CD4-positive, CD25-positive, alpha-beta regulatory T cell (primary cell): ENCODE data around the gene CARD10. TPM values are rescaled to one million over a fixed set of nuclear protein-coding genes. Genes with fewer than 3 reads are reported as not detected.
A peak's percentile ranks its signal among the peaks of the same experiment; 100 is the strongest.
"Not testable (repeated sequence)": the region's sequence is repeated elsewhere in the genome, so short reads cannot be mapped to it uniquely, and the experiment has no call there.

Experiments used
- ATAC-seq, 2 donors: fragments of 150-1000 bp; cut with Tn5 transposase; one replicate each; pipeline ENCODE4 v1.10.0; 2021; ENCODE audit warnings: low read depth in 2 of 2, moderate number of reproducible peaks in 2 of 2, moderate library complexity in 1 of 2
- DNase-seq, 3 donors: peaks; one replicate each; pipeline versions ENCODE4 v3.0.0 to v3.0.0-alpha.2; 2012 to 2022; ENCODE audit warnings: mixed read lengths in 1 of 3
- H3K27ac ChIP-seq: one replicate; pipeline ENCODE4 v1.7.0; 2013; ENCODE audit warnings: mild to moderate bottlenecking, low read length; ENCODE audit not compliant: insufficient read depth, poor library complexity, severe bottlenecking
- H3K27me3 ChIP-seq: one replicate; pipeline ENCODE4 v1.7.0; 2013; ENCODE audit warnings: low read length; ENCODE audit not compliant: control insufficient read depth, insufficient read depth
- H3K36me3 ChIP-seq: one replicate; pipeline ENCODE4 v1.7.0; 2013; ENCODE audit warnings: mild to moderate bottlenecking, low read length, moderate library complexity; ENCODE audit not compliant: control insufficient read depth, insufficient read depth
- H3K4me1 ChIP-seq: 2 replicates; pipeline ENCODE4 v1.7.0; 2013; ENCODE audit warnings: mild to moderate bottlenecking, low read length; ENCODE audit not compliant: insufficient read depth, control insufficient read depth, poor library complexity, severe bottlenecking
- H3K4me3 ChIP-seq: one replicate; pipeline ENCODE4 v1.7.0; 2013; ENCODE audit warnings: low read depth, mild to moderate bottlenecking, low read length, moderate library complexity
- H3K9me3 ChIP-seq, 2 experiments: 1 replicate in 1 of 2; 2 replicates in 1 of 2; pipeline ENCODE4 v1.7.0; 2013; ENCODE audit warnings: low read length in 2 of 2, mild to moderate bottlenecking in 1 of 2, moderate library complexity in 1 of 2; ENCODE audit not compliant: control insufficient read depth in 2 of 2
- H3K27ac Mint-ChIP-seq, 3 donors: one replicate each; pipeline ENCODE4 v1.8.0; 2020 to 2022; ENCODE audit warnings: mild to moderate bottlenecking in 3 of 3, mixed read lengths in 3 of 3, moderate library complexity in 2 of 3
- H3K27me3 Mint-ChIP-seq: one replicate; pipeline ENCODE4 v1.8.0; 2022; ENCODE audit warnings: mild to moderate bottlenecking, mixed read lengths
- H3K36me3 Mint-ChIP-seq: one replicate; pipeline ENCODE4 v1.8.0; 2020; ENCODE audit warnings: mixed read lengths
- H3K4me1 Mint-ChIP-seq, 4 donors: one replicate each; pipeline ENCODE4 v1.8.0; 2020 to 2022; ENCODE audit warnings: mixed read lengths in 4 of 4, mild to moderate bottlenecking in 1 of 4
- H3K4me3 Mint-ChIP-seq, 4 donors: one replicate each; pipeline ENCODE4 v1.8.0; 2020 to 2022; ENCODE audit warnings: mild to moderate bottlenecking in 4 of 4, mixed read lengths in 4 of 4, moderate library complexity in 3 of 4
- H3K9me3 Mint-ChIP-seq, 7 donors: one replicate each; pipeline ENCODE4 v1.8.0; 2020 to 2022; ENCODE audit warnings: mixed read lengths in 7 of 7, mild to moderate bottlenecking in 3 of 7, moderate library complexity in 2 of 7
- polyA plus RNA-seq, 4 donors: library from polyadenylated mRNA; unstranded; fragments of 300-500 nt; fragmentation: Illumina TruSeq; gene quantifications; one replicate each; pipeline ENCODE4 v1.2.3, GENCODE V29; 2021
- total RNA-seq: library from RNA; stranded (reverse); gene quantifications from one replicate; pipeline ENCODE4 v1.2.3, GENCODE V29; 2022

CARD10 gene
- total and polyA plus RNA-seq, 5 donors from 2014 or later = not detected

GRCh38 chr22:37542416-37542815 is 23.2 kb upstream of the CARD10 start:
- Mint-ChIP-seq H3K27me3 (peaks cover 37% of the 10 kb centered on the region), H3K4me1 (peaks cover 0 to 39% (median 27%) of the 10 kb centered on the region in 4 donors)
- not testable (repeated sequence) for H3K36me3 Mint-ChIP-seq, H3K27me3 ChIP-seq, H3K9me3 ChIP-seq, H3K27ac Mint-ChIP-seq, H3K4me3 Mint-ChIP-seq, H3K9me3 Mint-ChIP-seq, H3K36me3 ChIP-seq, DNase-seq, H3K27ac ChIP-seq, H3K4me3 ChIP-seq, ATAC-seq
- peaks cover 30% of the 10 kb centered on the region for H3K4me1 ChIP-seq

GRCh38 chr22:37539790-37540189 is 20.6 kb upstream of the CARD10 start:
- H3K27me3 Mint-ChIP-seq = peaks cover 28% of the 10 kb centered on the region
- peaks cover 0 to 32% (median 23%) of the 10 kb centered on the region in 4 donors for H3K4me1 Mint-ChIP-seq
- not testable (repeated sequence) for H3K4me3 Mint-ChIP-seq, H3K36me3 ChIP-seq, H3K27me3 ChIP-seq, DNase-seq, H3K9me3 ChIP-seq, H3K9me3 Mint-ChIP-seq, H3K36me3 Mint-ChIP-seq, H3K27ac Mint-ChIP-seq, H3K27ac ChIP-seq, ATAC-seq, H3K4me3 ChIP-seq
- H3K4me1 ChIP-seq = peaks cover 20% of the 10 kb centered on the region

GRCh38 chr22:37538590-37539357 is 19.6 kb upstream of the CARD10 start:
- no peaks in the 10 kb centered on the region for H3K36me3 Mint-ChIP-seq
- H3K27me3 Mint-ChIP-seq = peaks cover 34% of the 10 kb centered on the region
- Histone ChIP-seq H3K27ac (no peak overlapping the region), H3K27me3 (peaks cover 2% of the 10 kb centered on the region), H3K36me3 (no peaks in the 10 kb centered on the region), H3K9me3 (no peaks in the 10 kb centered on the region), H3K4me3 (no peak overlapping the region), H3K4me1 (peaks cover 20% of the 10 kb centered on the region)
- H3K27ac Mint-ChIP-seq = peak overlapping the region in 2 of 3 donors; percentile 62 to 80
- DNase-seq (peak; percentile 79 to 90 (median 87)), ATAC-seq (peak; percentile 98)
- H3K4me3 Mint-ChIP-seq = peak overlapping the region in 3 of 4 donors; percentile 48 to 80 (median 70)
- H3K4me1 Mint-ChIP-seq = peaks cover 0 to 32% (median 23%) of the 10 kb centered on the region in 4 donors
- H3K9me3 Mint-ChIP-seq = no peaks in the 10 kb centered on the region

GRCh38 chr22:37535159-37535558 is 15.9 kb upstream of the CARD10 start:
- Mint-ChIP-seq H3K4me3 (no peak overlapping the region), H3K27me3 (peaks cover 41% of the 10 kb centered on the region), H3K4me1 (peaks cover 0 to 13% (median 9%) of the 10 kb centered on the region in 4 donors), H3K27ac (no peak overlapping the region), H3K36me3 (no peaks in the 10 kb centered on the region), H3K9me3 (peaks cover 0 to 1% (median 0%) of the 10 kb centered on the region in 7 donors)
- Histone ChIP-seq H3K4me1 (peaks cover 12% of the 10 kb centered on the region), H3K9me3 (no peaks in the 10 kb centered on the region), H3K4me3 (no peak overlapping the region), H3K27ac (no peak overlapping the region), H3K27me3 (peaks cover 7% of the 10 kb centered on the region), H3K36me3 (no peaks in the 10 kb centered on the region)
- DNase-seq (no peak), ATAC-seq (no peak)

- Histone ChIP-seq H3K27me3 (peaks cover 10% of the 10 kb centered on the region), H3K4me1 (peaks cover 11% of the 10 kb centered on the region), H3K36me3 (no peaks in the 10 kb centered on the region), H3K27ac (no peak overlapping the region), H3K9me3 (no peaks in the 10 kb centered on the region), H3K4me3 (no peak overlapping the region)
- no peaks in the 10 kb centered on the region for H3K36me3 Mint-ChIP-seq
- no peak overlapping the region for H3K27ac Mint-ChIP-seq
- peaks cover 0 to 1% (median 0%) of the 10 kb centered on the region in 7 donors for H3K9me3 Mint-ChIP-seq
- peaks cover 0 to 13% (median 9%) of the 10 kb centered on the region in 4 donors for H3K4me1 Mint-ChIP-seq
- no peak overlapping the region for H3K4me3 Mint-ChIP-seq
- DNase-seq (no peak), ATAC-seq (no peak)
- H3K27me3 Mint-ChIP-seq = peaks cover 47% of the 10 kb centered on the region
Observed at GRCh38 chr22:37534445-37534844, 15.2 kb upstream of the CARD10 start.

GRCh38 chr22:37533995-37534394 is 14.8 kb upstream of the CARD10 start:
- Mint-ChIP-seq H3K4me1 (peaks cover 0 to 10% (median 8%) of the 10 kb centered on the region in 4 donors), H3K27ac (no peak overlapping the region), H3K36me3 (no peaks in the 10 kb centered on the region), H3K27me3 (peaks cover 47% of the 10 kb centered on the region), H3K4me3 (no peak overlapping the region), H3K9me3 (peaks cover 0 to 1% (median 0%) of the 10 kb centered on the region in 7 donors)
- ATAC-seq = no peak
- Histone ChIP-seq H3K9me3 (no peaks in the 10 kb centered on the region), H3K27ac (no peak overlapping the region), H3K4me1 (peaks cover 6% of the 10 kb centered on the region), H3K27me3 (peaks cover 10% of the 10 kb centered on the region), H3K4me3 (no peak overlapping the region), H3K36me3 (no peaks in the 10 kb centered on the region)
- no peak for DNase-seq

GRCh38 chr22:37529652-37530345 is 10.6 kb upstream of the CARD10 start:
- H3K4me3 ChIP-seq = no peak overlapping the region
- no peaks in the 10 kb centered on the region for H3K4me1 ChIP-seq
- H3K27ac ChIP-seq = no peak overlapping the region
- H3K27me3 ChIP-seq = peaks cover 10% of the 10 kb centered on the region
- Mint-ChIP-seq H3K27ac (no peak overlapping the region), H3K9me3 (peaks cover 0 to 3% (median 0%) of the 10 kb centered on the region in 7 donors), H3K36me3 (no peaks in the 10 kb centered on the region), H3K4me1 (peaks cover 0 to 2% (median under 1%) of the 10 kb centered on the region in 4 donors), H3K27me3 (peaks cover 48% of the 10 kb centered on the region), H3K4me3 (no peak overlapping the region)
- ATAC-seq (no peak), DNase-seq (no peak)
- H3K9me3 ChIP-seq = no peaks in the 10 kb centered on the region
- no peaks in the 10 kb centered on the region for H3K36me3 ChIP-seq
